ENCODE data around the gene TSEN2. TPM values are rescaled to one million over a fixed set of nuclear protein-coding genes. Genes with fewer than 3 reads are reported as not detected.
"Not testable (repeated sequence)": the region's sequence is repeated elsewhere in the genome, so short reads cannot be mapped to it uniquely, and the experiment has no call there.

Gene TSEN2
- total RNA-seq, 1 donor from 2014 or later, result 28.1 TPM

DNA sequence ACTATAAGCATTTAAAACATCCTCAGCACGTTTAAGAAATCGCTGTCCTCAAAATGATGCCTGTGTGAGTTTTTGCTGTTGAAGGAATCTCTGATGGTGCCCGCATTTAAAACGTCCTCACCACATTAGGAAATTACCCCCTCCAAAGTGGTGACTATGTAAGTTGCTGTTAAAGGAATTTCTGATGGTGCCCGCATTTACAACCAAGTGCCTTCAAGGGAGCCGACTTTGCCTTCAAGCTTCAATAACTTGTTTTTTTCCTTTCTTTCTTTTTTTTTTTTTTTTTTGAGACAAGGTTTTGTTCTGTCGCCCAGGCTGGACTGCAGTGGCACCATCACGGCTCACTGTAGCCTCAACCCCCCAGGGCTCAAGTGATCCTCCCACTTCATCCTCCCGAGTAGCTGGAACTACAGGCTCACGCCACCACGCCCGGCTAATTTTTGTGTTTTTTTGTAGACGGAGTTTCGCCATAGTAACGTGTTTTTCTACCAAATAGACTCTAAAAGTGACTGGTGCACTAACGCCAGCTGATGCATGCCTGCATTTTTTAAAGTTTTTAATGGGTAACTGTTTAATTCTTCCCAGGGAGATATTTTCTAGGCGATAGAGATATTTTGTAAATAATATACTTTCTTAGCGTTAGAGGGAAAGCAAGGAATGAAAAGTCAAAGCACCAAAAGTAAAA lies 19.0 kb upstream of the TSEN2 start:
- H3K9me3 Mint-ChIP-seq, result no peaks in the 10 kb centered on the region
- no peaks in the 10 kb centered on the region for H3K4me1 Mint-ChIP-seq
- TF ChIP-seq, protein P1, sequence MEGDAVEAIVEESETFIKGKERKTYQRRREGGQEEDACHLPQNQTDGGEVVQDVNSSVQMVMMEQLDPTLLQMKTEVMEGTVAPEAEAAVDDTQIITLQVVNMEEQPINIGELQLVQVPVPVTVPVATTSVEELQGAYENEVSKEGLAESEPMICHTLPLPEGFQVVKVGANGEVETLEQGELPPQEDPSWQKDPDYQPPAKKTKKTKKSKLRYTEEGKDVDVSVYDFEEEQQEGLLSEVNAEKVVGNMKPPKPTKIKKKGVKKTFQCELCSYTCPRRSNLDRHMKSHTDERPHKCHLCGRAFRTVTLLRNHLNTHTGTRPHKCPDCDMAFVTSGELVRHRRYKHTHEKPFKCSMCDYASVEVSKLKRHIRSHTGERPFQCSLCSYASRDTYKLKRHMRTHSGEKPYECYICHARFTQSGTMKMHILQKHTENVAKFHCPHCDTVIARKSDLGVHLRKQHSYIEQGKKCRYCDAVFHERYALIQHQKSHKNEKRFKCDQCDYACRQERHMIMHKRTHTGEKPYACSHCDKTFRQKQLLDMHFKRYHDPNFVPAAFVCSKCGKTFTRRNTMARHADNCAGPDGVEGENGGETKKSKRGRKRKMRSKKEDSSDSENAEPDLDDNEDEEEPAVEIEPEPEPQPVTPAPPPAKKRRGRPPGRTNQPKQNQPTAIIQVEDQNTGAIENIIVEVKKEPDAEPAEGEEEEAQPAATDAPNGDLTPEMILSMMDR (conservative IDR thresholded peaks at IDR 0.05), result no peak
- H3K4me3 Mint-ChIP-seq, result no peak overlapping the region
- H3K27me3 Mint-ChIP-seq (ENCODE audit: low read depth), result no peaks in the 10 kb centered on the region
- no peaks in the 10 kb centered on the region for H3K36me3 Mint-ChIP-seq (ENCODE audit: low read depth)
- no peak for DNase-seq (ENCODE audit: low read depth, low spot score)
- H3K27ac Mint-ChIP-seq (ENCODE audit: unreplicated experiment), result no peak overlapping the region

DNA sequence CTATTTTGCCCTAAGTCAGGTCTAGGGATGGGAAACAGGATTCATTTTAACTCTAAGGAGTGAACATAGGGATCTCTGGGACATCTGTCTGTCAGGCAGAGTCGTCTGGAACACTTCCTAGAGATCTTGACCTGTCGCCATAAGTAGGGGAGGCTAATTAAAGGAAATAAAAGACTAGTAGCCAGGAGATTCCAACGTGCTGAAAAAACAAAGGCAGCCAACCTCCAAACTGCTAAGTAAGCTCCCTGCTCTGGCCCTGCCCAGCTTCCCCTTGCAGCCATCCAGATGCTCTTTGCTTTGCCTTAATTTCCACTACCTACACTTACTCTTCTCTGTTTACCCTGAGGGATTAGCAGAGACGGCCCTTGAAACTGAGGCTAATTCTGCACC lies 18.4 kb upstream of the TSEN2 start:
- Mint-ChIP-seq H3K27ac (ENCODE audit: unreplicated experiment) (no peak overlapping the region), H3K27me3 (ENCODE audit: low read depth) (no peaks in the 10 kb centered on the region), H3K9me3 (no peaks in the 10 kb centered on the region), H3K36me3 (ENCODE audit: low read depth) (no peaks in the 10 kb centered on the region), H3K4me1 (no peaks in the 10 kb centered on the region), H3K4me3 (no peak overlapping the region)
- DNase-seq (ENCODE audit: low read depth, low spot score), result no peak
- TF ChIP-seq, protein P1 (conservative IDR thresholded peaks at IDR 0.05), result no peak

DNA sequence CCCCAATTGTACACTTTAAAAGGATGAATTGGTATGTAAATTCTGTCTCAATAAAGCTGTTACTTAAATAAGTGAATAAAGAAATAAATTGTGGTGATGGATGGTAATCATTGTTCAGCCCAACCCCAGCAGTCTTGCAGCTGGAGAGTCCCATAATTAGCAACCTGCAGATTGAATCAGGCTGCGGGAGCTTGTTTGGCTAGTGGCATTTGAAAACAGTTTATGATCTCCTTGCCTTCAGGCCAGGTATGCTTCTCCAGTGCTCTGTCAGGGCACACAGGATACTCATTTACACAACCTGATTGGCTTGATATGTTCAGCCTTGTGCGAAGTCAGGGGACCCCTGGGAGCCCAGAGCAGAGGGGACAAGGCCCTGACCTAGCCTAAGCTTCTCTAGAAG lies 16.5 kb upstream of the TSEN2 start:
- Mint-ChIP-seq H3K9me3 (no peaks in the 10 kb centered on the region), H3K27me3 (ENCODE audit: low read depth) (no peaks in the 10 kb centered on the region), H3K27ac (ENCODE audit: unreplicated experiment) (no peak overlapping the region), H3K36me3 (ENCODE audit: low read depth) (no peaks in the 10 kb centered on the region), H3K4me3 (no peak overlapping the region), H3K4me1 (no peaks in the 10 kb centered on the region)
- no peak for DNase-seq (ENCODE audit: low read depth, low spot score)
- TF ChIP-seq, protein P1 (conservative IDR thresholded peaks at IDR 0.05), result no peak

DNA sequence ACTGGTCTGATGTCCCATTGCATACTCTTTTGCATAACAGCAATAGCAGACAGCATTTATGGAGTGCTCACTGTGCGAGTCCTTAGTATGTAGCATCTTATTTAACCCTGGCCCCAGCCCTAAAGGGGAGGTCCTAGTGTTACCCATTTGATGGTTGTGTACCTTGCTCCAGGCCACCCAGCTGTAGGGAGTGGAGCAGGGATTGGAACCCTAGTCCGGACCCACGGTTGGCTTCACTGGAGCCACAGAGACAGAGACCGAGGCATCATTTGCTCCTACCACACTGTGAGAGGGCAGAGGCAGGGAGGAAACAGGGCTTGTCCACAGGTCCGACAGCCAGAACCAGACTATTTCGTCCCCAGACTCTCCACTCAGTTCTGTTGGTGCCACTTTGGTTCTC lies 16.0 kb upstream of the TSEN2 start:
- no peak for DNase-seq (ENCODE audit: low read depth, low spot score)
- H3K4me1 Mint-ChIP-seq, result no peaks in the 10 kb centered on the region
- H3K27me3 Mint-ChIP-seq (ENCODE audit: low read depth), result no peaks in the 10 kb centered on the region
- H3K27ac Mint-ChIP-seq (ENCODE audit: unreplicated experiment), result peak overlapping the region; percentile 84
- H3K9me3 Mint-ChIP-seq, result no peaks in the 10 kb centered on the region
- TF ChIP-seq, protein P1 (conservative IDR thresholded peaks at IDR 0.05), result no peak
- no peaks in the 10 kb centered on the region for H3K36me3 Mint-ChIP-seq (ENCODE audit: low read depth)
- H3K4me3 Mint-ChIP-seq, result no peak overlapping the region

DNA sequence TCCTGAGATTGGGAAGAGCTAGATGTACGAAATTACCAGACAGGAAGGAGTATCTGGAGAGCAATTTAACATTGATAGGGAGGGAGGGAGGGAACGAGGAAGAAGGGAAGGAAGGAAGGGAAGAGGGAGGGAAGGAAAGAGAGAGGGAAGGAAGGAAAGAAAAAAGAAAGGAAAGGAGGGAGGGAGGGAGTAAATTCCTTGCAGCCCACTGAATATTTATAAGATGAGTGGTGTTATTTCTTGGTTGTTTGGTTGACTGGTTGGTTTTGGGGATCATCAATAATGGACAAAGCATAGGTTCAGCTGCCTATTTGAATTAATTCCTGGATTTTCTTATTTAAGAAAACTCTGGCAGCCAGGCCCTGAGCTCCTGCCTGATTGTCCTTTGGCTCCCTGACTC lies 15.5 kb upstream of the TSEN2 start:
- TF ChIP-seq, protein P1 (conservative IDR thresholded peaks at IDR 0.05), result no peak
- peak overlapping the region; percentile 84 for H3K27ac Mint-ChIP-seq (ENCODE audit: unreplicated experiment)
- H3K36me3 Mint-ChIP-seq (ENCODE audit: low read depth), result no peaks in the 10 kb centered on the region
- H3K4me3 Mint-ChIP-seq, result no peak overlapping the region
- DNase-seq (ENCODE audit: low read depth, low spot score), result no peak
- no peaks in the 10 kb centered on the region for H3K9me3 Mint-ChIP-seq
- H3K4me1 Mint-ChIP-seq, result no peaks in the 10 kb centered on the region
- H3K27me3 Mint-ChIP-seq (ENCODE audit: low read depth), result no peaks in the 10 kb centered on the region

DNA sequence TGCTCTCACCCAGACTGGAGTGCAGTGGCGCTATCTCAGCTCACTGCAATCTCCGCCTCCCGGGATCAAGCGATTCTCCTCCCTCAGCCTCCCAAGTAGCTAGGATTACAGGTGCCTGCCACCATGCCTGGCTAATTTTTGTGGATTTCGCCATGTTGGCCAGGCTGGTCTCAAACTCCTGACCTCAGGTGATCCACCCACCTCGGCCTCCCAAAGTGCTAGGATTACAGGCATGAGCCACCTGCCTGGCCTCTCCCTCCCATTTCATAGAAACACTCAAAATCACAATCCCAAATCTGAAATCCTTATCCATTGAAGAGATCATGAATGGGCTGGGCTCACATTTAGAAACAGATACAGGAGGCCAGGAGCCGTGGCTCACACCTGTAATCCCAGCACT lies 15.1 kb upstream of the TSEN2 start:
- H3K4me1 Mint-ChIP-seq; H3K4me3 Mint-ChIP-seq; H3K9me3 Mint-ChIP-seq; DNase-seq (ENCODE audit: low read depth, low spot score); H3K27me3 Mint-ChIP-seq (ENCODE audit: low read depth); H3K36me3 Mint-ChIP-seq (ENCODE audit: low read depth); H3K27ac Mint-ChIP-seq (ENCODE audit: unreplicated experiment): not testable (repeated sequence)
